NCI-H187 treated with DMSO at 0.1 percent for 48 hours (cell line): Measurements from ENCODE around the gene PCCA.
"Not testable (repeated sequence)": the region's sequence is repeated elsewhere in the genome, so short reads cannot be mapped to it uniquely, and the experiment has no call there.

ENCODE experiments used
- DNase-seq: peaks from one replicate; lab custom pipeline; 2025; lab: John Stamatoyannopoulos, UW

Gene PCCA

DNA sequence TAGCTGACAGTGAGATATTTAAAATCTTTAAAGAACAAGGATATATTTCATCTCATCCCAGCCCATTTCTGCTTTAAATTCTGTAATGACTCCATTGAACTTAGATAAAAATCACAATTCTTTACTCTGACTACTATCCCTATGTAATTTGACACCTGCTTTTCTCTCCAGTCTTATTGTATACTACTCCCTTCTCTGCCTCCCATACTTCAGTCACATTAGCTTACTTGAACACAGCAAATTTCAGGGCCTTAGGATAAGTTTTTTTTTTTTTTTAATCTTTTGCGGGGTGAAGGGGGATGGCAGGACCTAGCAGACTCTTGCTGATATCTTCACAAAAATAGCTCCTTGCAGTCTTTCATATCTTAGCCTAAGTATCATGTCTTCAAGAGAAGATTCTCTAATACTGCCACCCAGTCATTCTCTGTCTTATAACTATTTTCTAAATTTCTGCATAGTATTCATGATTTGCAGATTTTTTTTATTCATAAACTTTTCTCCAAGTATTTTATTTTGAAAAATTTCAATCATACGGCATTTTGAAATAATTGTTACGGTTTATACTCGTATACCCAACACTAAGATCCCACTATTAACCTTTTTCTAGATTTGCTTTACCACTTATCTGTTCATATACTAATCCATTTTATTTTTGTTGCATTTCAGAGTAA, 151.4 kb downstream of the PCCA start:
- no peak for DNase-seq

GRCh38 chr13:100244431-100244830, 155.5 kb downstream of the PCCA start:
- no peak for DNase-seq

DNA sequence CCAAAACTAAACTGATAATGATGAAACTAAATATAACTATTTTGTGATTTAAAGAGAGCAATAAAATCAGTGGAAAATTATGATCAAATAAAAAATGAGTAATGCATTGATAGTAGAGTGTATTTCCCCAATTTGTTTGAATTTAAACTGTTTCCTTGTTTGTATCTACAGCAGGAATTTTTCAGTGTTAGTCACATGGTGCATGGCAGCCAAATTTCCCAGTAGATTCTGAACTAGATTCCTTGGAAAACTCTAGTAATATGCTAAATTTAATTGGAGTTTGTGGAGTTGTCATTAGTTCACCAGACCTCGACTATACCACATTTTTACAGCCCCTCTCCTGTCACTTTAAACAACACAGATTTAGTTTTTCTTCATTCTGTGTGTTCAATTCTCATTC, 156.2 kb downstream of the PCCA start:
- DNase-seq = no peak

- DNase-seq = no peak
These were observed 159.0 kb downstream of the PCCA start for GRCh38 chr13:100247937-100248336.

- DNase-seq = no peak
These were observed 165.1 kb downstream of the PCCA start for GRCh38 chr13:100254002-100254401.

- no peak for DNase-seq
These were observed 173.5 kb downstream of the PCCA start for GRCh38 chr13:100262404-100262803.

DNA sequence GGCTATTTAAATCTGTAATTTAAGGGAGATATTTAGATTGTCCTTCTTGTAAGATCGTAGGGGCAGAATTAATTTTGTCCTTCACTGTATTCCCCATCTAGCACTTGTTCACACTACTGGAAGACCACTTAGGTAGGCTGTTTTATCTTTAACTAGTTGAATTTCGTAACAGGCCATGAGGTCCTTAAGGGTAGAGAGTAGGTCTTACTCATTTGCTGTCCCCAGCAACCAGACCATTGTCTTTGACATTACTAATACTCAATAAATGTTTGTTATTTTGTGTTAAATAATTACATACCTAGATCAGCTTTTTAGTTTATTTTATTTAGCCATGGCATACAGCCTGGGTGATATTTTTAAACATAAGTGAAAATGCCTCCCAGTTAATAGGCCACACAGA, 177.1 kb downstream of the PCCA start:
- DNase-seq = no peak

GRCh38 chr13:100269837-100270236, 180.9 kb downstream of the PCCA start:
- DNase-seq = no peak

- no peak for DNase-seq
These were observed 184.2 kb downstream of the PCCA start for GRCh38 chr13:100273138-100273537.

DNA sequence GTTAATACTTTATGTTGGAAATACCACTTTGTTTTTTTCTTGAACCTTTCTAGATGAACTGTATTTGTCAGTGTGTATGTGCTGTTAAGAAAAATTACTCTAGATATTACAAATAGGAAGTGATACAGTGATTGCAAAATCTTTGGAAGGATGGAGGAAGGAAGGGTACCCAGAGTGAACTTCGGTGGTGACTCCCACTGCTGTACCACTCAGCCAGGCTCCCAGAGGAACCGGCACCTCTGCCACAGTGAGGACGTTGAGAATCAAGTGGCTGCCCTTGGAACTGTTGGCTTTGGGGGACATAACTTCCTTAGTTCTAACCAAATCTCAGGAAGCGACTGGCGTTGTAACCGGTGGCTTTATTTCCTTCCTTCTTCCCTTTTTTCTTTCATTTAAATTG, 184.7 kb downstream of the PCCA start:
- DNase-seq = no peak

DNA sequence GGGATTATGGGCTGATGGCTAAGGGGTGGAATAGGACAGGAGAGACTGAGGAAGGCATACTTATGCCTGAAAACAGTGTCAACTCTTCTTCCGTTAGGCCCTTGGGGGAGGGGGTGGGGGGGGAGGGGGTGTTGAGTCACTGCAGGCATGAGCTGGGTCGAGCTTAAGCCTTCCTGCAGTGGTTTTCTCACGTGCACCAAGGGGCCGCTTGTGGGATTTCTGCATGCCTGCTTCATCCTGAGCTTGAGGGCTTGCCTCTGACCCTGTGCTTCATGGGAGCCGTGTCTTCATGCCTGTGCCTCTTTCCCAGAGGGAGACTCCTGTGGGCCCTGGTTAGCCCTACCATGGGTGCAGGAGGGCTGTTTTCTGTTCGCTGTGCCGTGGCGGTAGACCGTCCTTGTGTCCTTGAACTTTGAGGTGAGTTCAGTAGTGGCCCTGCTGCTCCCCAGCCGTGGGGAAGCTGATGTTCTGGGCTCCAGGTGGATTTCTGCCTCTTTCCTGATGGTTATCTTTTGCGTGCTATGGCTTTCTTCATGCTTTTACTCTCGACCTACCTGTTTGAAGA, 186.1 kb downstream of the PCCA start:
- no peak for DNase-seq

GRCh38 chr13:100275746-100276145, 186.9 kb downstream of the PCCA start:
- DNase-seq = no peak

DNA sequence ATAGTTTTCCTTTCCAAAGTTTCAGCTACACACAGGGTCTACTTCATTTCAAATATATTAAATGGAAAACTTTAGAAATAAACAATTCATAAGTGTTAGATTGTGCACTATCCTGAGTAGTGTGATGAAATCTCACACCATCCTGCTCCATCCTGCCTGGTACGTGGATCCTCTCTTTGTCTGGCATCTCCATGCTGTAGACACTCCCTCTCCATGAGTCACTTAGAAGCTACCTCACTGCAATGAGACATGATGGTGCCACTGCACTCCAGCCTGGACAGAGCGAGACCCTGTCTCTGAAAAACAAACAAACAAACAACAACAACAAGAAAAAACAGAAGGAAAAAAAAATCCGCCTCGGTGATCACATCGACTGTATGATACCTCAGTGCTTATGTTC, 191.8 kb downstream of the PCCA start:
- no peak for DNase-seq

DNA sequence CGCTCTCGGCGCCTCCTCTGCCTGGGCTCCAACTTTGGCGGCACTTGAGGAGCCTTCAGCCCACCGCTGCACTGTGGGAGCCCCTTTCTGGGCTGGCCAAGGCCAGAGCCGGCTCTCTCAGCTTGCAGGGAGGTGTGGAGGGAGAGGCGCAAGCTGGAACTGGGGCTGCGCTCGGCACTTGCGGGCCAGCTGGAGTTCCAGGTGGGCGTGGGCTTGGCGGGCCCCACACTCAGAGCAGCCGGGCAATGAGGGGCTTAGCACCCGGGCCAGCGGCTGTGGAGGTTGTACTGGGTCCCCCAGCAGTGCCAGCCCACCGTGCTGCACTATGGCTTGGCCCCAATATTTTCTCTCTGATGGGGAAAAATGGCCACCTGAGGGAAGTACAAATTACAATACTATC, 193.4 kb downstream of the PCCA start:
- not testable (repeated sequence) for DNase-seq

DNA sequence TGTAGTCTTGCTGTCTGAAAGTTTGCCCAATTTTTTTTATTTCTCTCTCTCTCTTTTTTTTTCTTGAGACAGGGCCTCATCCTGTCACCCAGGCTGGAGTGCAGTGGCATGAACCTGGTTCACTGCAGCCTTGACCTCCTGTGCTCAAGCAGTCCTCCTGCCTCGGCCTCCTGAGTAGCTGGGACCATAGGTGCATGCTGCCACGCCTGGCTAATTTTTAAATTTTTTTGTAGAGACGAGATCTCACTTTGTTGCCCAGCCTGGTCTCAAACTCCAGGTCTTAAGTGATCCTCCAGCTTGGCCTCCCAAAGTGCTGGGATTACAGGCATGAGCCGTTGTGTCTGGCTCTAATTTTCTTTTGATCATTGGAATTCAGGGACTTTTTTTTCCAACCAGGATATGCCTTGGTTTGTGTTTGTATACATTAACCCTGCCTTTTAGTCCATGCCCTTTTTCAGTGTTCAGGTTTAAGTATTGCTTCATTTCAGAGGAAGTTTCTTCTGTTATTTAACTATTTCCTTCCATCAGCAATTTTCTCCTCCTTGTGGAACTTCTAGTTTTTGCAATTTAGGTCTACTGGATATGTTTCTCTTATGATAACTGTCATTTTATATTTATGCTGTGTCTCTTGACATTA, 201.4 kb downstream of the PCCA start:
- no peak for DNase-seq

DNA sequence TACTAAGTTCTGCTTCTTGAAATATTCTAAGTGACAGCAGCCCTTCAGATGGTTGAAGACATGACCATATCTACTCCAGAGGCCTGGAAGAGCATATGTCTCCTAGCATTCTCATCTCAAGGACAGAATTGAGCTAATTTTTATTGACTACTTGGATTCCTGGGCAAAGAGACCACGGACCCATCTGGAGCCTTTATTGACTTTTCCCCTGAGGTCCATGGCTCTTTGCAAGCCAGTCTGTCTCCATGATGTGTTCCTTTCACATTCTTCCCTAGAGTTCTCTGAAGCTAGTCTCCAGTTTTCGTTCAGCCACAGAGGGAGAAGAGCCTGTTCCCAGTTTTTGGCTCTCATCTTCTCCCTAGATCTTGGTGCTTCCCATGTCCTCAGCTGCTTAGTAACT, 202.7 kb downstream of the PCCA start:
- no peak for DNase-seq

- DNase-seq = no peak
These were observed 208.5 kb downstream of the PCCA start for GRCh38 chr13:100297413-100297812.

- no peak for DNase-seq
These were observed 209.3 kb downstream of the PCCA start for GRCh38 chr13:100298116-100298681.

DNA sequence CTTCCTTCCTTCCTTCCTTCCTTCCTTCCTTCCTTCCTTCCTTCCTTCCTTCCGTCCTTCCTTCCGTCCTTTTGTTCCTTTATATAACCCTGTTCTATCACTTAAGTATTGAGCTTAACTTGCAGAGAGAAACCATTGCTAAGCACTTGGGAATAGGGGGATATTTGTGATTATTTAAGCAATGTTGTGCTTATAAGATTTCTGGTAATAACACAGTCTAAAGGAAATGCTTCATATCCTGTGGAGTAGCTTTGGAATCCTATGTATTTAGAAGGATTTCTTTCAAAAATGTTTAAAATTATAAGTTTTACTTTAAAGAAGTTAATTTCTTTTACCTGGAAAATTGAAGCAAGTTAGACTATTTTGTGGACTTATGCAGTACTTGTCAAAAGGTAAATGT, 209.8 kb downstream of the PCCA start:
- DNase-seq = no peak

DNA sequence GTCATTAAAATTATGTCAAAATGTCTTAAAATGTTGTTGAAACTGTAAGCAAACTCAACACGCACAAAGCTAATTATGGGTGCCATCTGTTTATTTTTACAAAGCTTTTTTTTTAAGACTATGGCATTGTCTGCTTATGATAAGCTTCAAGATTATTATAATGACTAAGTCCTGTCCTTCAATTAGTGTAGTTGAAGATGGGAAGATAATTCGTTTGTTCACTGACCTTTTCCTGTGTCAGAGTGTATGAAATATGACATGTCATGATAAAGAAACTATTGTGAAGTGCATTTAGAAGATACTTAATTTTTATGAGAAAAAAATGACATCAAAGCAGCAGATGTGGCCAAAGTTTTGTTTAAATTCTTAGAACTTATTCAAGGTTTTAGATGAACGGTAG, 211.3 kb downstream of the PCCA start:
- DNase-seq = no peak

DNA sequence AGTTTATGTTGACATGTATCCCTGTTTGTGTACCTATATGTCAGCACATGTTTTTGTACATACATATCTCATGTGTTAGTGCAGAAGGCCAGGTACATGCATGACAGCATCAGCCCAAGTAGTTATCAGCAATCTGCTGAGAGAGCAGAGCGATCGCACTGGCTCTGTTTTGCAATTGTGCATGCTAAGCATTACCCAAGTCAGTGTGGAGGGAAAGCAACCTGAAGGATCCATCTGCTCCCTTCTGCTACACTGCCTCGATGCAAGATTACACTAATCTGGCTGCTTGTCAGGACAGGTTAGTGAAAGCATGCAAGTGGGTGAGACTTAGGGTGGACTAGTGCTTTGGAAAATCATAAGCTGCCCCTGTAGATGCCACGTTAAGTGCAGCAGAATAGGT, 211.8 kb downstream of the PCCA start:
- DNase-seq = no peak

- DNase-seq = no peak
These were observed 212.5 kb downstream of the PCCA start for GRCh38 chr13:100301418-100301817.

- DNase-seq = no peak
These were observed 213.5 kb downstream of the PCCA start for GRCh38 chr13:100302391-100302790.
